Measurements from ENCODE around the gene ADGRE3.
"Not testable (repeated sequence)": the region's sequence is repeated elsewhere in the genome, so short reads cannot be mapped to it uniquely, and the experiment has no call there.

Gene ADGRE3

DNA sequence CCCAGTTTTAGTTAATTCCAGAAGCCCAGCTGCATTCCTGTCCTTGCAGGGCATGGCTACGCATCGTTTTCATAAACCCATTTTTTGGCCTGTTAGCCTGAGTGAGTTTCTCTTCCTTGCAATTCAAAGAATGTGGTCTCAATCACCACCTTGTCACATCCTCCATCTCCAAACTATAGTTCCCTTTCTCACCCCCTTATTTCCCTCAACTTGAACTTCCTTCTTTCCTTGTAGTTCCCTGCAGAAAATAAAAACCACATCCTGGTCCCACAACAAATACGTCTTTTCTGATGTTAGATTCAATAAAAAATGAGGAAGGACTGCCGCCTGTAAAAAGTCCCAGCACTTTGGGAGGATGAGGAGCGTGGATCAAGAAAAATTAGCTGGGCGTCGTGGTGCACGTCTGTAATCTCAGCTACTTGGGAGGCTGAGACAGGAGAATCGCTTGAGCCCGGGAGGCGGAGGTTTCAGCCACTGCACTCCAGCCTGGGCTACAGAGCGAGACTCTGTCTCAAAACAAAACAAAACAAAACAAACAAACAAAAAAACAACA lies 13.2 kb downstream of the ADGRE3 start:
- no peak for DNase-seq (ENCODE audit: low read depth)

DNA sequence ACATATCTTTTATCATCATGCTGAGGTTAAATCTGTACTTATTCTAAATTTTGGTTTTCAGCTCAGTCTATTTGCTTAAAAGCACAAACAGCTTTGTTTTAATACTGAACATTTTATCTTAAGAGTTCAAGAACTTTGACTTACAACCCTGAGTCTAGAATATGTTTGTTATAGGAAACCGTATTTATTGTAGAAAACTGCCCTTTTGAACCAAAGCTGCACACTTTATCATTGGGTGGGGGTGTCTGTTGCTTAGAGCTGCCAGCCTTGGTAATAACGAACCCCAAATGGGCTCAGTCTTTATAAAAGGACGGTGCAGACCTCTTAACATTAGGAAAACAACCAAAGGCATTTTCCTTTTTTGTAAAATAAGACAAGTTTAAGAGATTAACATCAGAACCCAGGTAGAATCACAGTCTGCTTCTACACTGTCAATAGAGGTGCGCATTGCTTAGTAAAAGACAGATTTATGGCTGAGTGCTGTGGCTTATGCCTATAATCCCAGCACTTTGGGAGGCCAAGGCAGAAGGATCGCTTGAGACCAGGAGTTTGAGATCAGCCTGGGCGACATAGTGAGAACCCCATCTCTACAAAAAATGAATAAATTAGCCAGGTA lies 14.7 kb downstream of the ADGRE3 start:
- no peak for DNase-seq (ENCODE audit: low read depth)

DNA sequence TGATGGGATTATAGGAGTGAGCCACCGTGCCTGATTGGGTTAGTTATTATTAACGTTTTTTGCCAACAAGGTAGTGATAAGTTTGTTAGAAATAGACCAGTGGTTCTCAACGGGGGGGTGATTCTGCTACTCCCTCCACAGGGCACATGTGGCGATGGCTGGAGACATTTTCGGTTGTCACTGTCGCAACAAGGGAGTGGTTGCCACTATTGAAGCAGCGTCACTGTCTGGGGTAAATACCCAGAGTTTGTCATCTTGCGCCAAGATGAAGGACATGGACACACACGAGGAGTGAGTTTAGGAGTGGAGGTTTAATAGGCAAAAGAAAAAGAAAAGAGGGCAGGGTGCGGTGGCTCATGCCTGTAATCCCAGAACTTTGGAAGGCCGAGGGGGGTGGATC lies 18.9 kb downstream of the ADGRE3 start:
- no peak for DNase-seq (ENCODE audit: low read depth)

DNA sequence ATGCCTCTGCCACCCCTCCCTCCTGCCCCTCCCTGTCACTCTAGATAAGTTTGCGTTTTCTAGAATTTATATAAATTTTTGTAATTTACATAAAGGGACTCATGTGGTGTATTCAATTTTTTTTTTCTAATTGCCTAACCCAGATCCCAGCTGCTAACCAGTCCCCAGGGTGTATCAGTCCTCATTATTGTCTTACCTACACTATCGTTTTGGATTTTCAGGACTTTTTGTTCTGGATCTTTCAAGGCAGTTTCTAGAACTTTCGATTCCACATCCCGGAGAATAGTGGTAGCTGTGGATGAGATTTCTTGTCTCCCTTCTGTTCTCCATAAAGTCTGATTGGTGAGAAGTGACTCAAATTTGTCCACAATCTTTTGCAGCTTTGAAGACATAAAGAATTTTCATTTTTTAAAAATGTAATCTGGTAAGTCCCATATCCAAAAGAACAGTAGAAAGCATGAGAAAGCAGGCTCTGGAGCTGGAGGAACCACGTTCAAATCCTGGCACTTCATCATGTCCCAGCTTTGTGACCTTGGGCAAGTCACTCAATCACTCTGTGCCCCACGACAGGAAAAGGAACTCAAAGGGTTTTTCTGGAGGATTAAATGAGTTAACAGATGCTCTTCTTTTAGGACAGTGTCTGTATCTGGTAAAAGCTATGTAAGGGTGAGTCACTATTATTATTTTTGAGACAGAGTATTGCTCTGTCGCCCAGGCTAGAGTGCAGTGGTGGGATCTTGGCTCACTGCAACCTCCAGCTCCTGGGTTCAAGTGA lies 19.7 kb downstream of the ADGRE3 start:
- DNase-seq (ENCODE audit: low read depth), result no peak

DNA sequence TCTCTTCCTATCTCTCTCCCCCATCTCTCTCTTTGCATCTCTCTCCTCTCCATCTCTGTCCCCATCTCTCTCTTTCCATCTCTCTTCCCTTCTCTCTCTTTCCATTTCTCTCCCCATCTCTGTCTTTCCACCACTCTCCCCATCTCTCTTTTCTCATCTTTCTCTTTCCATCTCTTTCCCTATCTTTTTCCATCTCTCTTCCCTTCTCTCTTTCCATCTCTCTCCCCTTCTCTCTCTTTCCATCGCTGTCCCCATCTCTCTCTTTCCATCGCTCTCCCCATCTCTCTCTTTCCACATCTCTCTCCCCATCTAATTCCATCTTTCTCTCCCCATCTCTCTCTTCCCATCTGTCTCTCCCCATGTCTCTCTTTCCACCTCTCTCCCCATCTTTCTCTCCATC lies 24.5 kb downstream of the ADGRE3 start:
- no peak for DNase-seq (ENCODE audit: low read depth)

DNA sequence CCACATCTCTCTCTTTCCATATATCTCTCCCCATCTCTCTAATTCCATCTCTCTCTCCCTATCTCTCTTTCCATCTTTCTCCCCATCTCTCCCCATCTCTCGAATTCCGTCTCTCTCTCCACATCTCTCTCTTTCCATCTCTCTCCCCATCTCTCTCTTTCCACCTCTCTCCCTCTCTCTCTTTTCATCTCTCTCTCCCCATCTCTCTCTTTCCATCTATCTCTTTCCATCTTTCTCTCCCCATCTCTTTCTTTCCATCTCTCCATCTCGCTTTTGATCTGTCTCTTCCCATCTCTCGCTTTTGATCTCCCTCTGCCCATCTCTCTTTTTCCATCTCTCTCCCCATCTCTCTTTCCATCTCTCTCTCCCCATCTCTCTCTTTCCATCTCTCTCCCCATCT lies 25.6 kb downstream of the ADGRE3 start:
- no peak for DNase-seq (ENCODE audit: low read depth)

DNA sequence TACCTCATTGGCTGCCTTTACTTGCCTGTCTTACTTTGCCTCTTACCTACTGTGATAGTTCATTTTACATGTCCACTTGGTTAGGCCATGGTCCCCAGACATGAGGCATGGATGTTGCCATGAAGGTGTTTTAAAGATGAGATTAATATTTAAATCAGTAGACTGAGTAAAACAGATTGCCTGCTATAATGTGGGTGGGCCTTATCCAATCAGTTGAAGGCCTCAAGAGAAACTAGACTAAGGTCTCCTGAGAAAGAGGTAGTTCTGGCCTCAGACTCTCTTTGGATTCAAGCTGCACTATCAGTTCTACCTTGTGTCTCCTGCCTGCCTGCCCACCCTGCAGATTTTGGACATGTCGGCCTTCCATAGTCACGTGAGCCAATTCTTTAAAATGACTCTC lies 26.1 kb downstream of the ADGRE3 start:
- no peak for DNase-seq (ENCODE audit: low read depth)

DNA sequence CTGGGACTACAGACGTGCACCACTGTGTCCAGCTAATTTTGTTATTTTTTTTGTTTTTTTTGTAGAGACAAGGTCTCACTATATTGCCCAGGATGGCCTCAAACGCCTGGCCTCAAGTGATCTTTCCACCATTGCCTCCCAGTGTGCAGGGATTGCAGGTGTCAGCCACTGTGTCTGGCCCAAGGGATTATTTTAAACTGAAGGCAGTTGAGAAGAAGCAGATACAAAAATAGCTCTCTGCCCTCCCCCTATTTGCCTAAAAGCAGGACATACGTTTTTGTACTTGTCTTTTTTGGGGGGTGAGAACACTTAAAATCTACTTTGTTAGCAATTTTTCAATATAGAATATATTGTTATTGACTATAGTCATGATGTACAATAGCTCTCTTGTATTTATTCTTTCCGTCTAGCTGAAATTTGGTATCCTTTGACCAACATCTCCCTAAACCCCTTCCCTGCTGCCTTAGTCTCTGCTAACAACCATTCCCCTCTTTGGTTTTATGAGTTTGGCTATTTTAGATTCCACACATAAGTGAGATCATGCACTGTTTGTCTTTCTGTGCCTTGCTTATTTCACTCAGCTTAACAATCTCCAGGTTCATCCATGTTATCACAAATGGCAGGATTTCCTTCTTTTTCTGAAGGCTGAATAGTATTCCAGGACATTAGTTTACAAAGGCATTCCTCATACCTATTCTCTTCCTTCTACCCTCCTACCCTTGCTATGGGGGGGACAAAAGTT lies 34.9 kb downstream of the ADGRE3 start:
- no peak for DNase-seq (ENCODE audit: low read depth)

DNA sequence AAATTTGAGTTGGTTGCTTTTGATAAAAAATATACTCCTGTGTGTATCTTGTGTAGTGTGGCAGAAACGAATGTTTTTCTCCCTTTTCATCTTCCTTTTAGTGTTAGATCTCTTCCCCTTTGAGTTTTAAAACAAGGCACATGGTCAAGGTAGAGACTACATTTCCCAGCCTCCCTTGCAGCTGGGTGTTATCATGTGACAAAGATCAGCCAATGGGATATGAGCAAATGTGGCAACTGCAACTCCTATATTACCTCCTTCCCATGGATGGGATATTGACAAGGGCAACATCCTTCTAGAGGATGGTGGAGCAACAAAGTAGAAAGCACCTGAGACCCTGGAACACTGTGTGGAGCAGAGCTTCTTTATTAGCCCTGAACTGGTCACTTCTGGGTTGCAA lies 42.4 kb downstream of the ADGRE3 start:
- peak; percentile 42 for DNase-seq (ENCODE audit: low read depth)

DNA sequence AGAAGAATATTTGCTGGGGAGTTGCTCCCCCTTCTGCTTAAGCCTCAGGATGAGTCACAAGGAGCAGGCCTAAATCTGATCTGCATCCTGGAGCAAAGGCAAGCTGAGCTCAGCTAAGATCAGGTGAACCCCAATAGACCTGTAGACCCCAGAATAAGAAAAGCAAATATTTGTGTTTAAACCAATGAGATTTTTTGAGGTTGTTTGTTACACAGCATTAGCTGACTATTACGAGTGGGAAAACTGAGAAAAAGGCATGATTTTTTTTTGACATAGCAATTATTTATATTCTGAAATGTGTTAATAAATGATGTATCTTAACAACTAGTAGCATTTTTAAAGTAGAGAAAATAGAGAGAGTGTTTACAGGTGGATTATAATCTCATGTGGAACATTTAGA lies 45.1 kb downstream of the ADGRE3 start:
- no peak for DNase-seq (ENCODE audit: low read depth)

DNA sequence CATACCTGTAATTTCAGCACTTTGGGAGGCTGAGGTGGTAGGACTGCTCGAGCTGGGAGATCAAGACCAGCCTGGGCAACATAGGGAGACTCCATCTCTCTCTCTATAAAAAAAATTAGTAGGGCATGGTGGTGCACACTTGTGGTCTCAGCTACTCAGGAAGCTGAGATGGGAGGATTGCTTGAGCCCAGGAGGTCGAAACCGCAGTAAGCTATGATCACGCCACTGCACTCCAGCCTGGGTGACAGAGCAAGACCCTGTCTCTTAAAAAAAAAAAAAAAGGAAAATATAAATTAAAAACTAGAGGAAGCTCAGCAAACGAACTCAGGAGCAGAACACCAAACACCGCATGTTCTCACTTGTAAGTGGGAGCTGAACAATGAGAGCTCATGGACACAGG lies 50.2 kb downstream of the ADGRE3 start:
- DNase-seq (ENCODE audit: low read depth), result not testable (repeated sequence)

DNA sequence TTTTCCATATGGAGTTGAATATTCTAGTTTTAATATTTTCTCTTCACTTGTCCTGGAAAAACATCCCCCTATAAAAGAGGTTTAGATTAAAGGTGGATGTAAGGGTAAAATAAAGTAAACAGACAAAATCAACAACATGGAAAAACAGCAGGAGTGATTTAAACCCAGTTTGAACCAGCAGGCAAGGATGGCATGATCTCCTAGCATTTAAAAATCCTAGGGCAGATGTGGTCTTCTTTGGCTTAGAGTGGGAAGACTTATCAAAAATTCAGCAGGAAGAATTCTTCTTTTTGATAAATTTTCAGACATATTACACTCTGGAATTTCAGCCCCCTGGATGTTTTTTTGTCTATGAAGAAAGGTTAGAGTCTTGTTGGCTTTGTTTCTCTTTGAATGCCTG lies 55.2 kb downstream of the ADGRE3 start:
- no peak for DNase-seq (ENCODE audit: low read depth)

DNA sequence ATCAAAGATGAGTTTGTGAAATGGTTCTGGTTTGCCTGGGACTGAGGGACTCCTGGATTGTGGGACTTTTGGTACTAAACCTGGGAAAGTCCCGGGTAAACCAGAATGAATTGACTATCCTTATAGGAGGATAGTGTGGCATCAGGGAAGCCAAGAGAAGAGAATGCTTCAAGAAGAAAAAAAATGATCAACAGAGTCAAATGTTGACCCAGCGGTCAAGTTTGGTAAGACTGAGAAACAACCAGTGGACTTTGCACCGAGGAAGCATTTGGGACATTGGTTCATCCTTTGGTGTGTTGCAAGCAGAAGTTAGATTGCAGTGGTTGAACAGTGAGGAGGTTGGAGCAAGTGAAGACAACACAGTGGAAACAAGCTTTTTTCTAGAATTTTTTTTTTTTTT lies 58.2 kb downstream of the ADGRE3 start:
- no peak for DNase-seq (ENCODE audit: low read depth)

DNA sequence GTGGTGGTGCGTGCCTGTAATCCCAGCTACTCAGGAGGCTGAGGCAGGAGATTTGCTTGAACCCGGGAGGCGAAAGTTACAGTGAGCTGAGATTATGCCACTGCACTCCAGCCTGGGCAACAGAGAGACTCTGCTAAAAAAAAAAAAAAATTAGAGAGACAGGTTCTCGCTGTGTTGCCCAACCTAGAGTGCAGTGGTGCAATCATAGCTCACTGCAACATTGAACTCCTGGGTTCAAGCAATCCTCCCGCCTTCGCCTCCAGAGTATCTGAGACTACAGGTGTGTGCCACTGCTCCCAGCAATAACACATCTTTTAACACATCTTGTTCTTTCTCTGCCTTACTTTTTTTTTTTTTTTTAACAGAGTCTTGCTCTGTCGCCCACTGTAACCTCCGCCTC lies 59.0 kb downstream of the ADGRE3 start:
- no peak for DNase-seq (ENCODE audit: low read depth)

DNA sequence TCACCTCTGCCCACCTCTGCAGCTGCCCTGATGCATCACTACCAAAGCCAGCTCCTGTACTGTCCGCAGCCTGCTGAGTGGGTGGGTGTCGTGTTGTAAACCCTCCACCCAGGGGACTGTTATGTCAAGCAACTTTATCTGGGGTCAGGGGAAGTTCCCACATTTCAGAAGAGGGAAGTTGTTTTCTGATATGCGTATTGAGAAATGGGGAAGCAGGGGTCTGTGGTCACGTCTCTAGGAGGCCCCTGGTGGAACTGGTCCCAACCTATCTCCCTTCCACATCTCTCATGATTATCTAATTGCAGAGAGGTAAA lies 60.6 kb downstream of the ADGRE3 start:
- DNase-seq (ENCODE audit: low read depth), result no peak

DNA sequence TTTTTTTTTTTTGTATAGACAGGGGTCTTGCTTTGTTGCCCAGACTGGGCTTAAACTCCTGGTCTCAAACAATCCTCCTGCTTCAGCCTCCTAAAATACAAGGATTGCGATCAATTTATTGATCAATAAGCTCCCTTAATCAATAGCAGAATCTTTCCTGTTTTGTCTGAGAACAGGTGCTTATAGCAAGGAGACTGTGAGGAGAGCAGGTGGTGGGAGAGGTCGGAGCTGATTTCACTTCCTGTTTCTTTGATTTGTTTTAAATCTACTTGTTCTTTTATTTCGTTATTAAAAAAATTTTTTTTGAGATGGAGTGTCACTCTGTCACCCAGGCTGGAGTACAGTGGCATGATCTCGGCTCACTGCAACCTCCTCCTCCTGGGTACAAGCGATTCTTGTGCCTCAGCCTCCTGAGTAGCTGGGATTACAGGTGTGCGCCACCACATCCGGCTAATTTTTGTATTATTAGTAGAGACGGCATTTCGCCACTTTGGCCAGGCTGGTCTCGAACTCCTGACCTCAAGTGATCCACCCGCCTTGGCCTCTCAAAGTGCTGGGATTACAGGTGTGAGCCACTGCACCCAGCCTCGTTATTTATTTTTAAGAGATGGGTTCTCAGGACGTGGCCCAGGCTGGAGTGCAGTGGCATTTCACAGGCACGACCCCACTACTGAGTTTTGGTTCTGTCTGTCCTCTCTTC lies 61.1 kb downstream of the ADGRE3 start:
- DNase-seq (ENCODE audit: low read depth), result not testable (repeated sequence)

DNA sequence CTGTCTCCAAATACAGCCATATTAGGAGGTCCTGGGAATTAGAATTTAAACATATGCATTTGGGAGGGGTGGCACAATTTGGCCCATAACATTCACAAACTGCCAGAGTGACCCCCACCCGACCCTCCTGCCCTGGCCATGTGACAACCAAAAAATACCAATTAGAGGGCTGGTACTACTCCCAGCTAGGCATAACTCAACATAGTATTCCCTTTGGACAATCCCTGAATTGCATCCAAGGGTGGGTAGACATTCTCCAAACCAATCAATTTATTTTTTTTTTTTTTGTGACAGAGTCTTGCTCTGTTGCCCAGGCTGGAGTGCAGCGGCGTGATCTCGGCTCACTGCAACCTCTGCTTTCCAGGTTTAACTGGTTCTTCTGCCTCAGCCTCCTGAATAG lies 62.0 kb downstream of the ADGRE3 start:
- no peak for DNase-seq (ENCODE audit: low read depth)

DNA sequence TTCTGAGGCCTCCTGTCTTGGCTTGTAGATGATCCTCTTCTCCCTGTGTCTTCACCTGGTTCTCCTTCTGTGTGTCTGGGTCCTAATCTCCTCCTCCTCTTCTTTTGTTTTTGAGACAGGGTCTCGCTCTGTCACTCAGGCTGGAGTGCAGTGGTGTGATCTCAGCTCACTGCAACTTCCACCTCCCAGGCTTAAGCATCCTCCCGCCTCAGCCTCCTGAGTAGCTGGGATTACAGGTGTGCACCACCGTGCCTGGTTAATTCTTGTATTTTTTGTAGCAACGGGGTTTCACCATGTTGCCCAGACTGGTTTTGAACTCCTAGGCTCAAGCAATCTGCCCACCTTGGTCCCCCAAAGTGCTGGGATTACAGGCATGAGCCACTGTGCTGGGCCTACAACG lies 62.4 kb downstream of the ADGRE3 start:
- DNase-seq (ENCODE audit: low read depth), result not testable (repeated sequence)

DNA sequence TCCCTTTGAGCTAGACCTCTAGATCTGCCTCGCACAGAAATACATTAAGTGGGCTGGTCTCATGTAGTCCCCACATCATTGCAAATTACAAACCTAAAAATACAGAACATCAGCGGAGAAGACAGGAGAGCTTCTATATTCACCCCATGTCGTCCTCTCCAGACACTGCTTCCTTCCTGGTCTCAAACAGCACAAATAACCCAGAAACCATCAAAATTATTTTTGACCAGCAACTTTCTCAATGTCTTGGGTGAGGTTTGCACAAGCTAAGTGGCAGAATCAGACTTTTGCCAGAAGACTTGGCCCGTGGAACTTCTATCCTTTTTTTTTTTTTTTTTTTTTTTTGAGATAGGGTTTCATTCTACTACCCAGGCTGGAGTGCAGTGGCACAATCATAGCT lies 63.6 kb downstream of the ADGRE3 start:
- no peak for DNase-seq (ENCODE audit: low read depth)

DNA sequence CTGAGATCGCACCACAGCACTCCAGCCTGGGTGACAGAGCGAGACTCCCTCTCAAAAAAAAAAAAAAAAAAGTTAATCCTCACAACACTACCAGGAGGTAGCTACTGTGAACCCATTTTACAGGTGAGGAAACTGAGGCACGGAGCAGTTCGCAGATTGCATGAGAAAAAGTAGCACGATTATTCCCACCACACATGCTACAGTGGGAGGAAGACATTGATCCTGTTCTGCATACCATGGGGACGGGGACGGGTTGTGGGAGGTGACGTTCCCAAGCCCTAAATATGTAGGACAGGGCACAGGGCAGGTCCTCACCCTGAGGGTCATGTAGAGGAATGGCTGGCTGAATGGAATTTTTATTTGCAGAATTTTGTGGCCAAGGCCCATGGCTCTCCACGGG lies 68.0 kb downstream of the ADGRE3 start:
- no peak for DNase-seq (ENCODE audit: low read depth)

DNA sequence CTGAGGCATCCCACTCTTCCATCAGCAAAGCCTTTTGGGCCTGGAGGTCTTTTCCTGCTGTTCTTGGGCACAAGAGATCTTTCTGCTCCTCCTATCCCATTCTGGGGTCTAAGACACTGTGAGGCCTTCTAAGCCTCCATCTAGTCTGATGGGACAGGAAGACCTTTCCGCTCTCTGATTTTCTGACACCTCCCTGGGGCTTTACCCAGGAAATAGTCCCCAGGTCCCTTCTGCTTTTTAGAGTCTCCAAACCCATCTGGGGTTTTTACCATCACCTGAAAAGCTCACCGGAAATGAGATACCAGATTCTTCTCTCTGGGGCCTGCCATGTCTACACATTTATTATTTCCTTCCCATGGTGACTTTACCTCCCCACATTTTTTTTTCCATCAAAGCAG lies 70.7 kb downstream of the ADGRE3 start:
- no peak for DNase-seq (ENCODE audit: low read depth)

DNA sequence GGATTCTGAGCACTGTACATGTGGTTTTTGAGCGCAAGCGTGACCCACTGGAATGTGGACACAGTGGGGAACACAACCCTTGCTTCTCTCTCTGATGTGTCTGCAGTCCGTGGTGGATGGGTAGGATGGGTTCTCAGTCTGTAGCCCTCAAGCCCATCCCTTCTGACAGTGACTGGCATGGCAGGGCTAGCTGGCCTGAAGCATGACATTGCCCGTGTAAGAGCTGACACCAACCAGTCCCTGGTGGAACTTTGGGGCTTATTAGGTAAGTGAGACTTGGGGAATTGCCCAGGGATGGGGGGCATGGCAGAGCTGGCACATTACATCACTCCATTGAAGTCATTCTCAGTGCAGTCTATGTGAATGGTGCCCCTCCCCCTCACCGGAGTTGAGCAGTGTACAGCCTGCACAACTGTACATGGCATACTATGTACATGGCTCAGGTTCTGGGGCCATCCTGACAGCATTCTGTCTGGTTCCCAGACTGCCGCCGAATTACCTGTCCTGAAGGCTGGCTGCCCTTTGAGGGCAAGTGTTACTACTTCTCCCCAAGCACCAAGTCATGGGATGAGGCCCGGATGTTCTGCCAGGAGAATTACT lies 75.0 kb downstream of the ADGRE3 start:
- DNase-seq (ENCODE audit: low read depth), result no peak
